HCT116 (cell line): ENCODE results near the gene OR6K2. TPM values are rescaled to one million over a fixed set of nuclear protein-coding genes. Genes with fewer than 3 reads are reported as not detected.

Experiments used
- ATAC-seq: fragments of 200-7000 bp; cut with Tn5 transposase; 2 replicates; pipeline ENCODE4 v1.9.1; 2020; ENCODE audit warnings: mild to moderate bottlenecking, moderate library complexity
- BruUV-seq: library from RNA; stranded (reverse); fragments of 400-500 nt; replicated peaks from 2 replicates; lab custom pipeline; 2021; lab: Mats Ljungman, UMichigan
- CTCF ChIA-PET: fragments of 300-600 bp; sonication (Branson Sonifier 250); formaldehyde crosslinking; loops from one replicate; lab custom pipeline; 2021; ENCODE audit warnings: antibody characterized with exemption; lab: Charles Lee
- POLR2A ChIA-PET: fragments of 300-600, 350-600 bp; sonication (Branson Sonifier 250); formaldehyde crosslinking; loops from one replicate; lab custom pipeline; 2021; ENCODE audit warnings: antibody characterized with exemption; lab: Charles Lee
- RAD21 ChIA-PET, 2 experiments: fragments of 300-600 bp; sonication (Branson Sonifier 250); formaldehyde crosslinking; loops; one replicate each; lab custom pipeline; 2023; ENCODE audit warnings: low total read pairs in 2 of 2; ENCODE audit not compliant: uncharacterized antibody in 2 of 2, unreplicated experiment in 2 of 2, low non-redundant PET in 1 of 2; lab: Charles Lee
- DNase-seq: peaks from one replicate; pipeline ENCODE4 v3.0.0-alpha.2; 2010; ENCODE audit warnings: low read depth, low spot score
- H2AFZ ChIP-seq: fragments of 200-600 bp; shearing (Covaris generic), sonication (generic); 2 replicates; pipeline ENCODE4 v1.6.1; 2017; ENCODE audit warnings: low read depth, mixed run types, mixed read lengths, antibody characterized with exemption, low read length; ENCODE audit not compliant: poor library complexity, severe bottlenecking
- H3K27ac ChIP-seq: 2 replicates; pipeline ENCODE4 v1.5.1; 2012; ENCODE audit warnings: low read depth, low read length
- H3K27me3 ChIP-seq: fragments of 200-600 bp; sonication (generic); 2 replicates; pipeline ENCODE4 v1.6.1; 2016; ENCODE audit warnings: mixed run types, low read length, mixed read lengths; ENCODE audit not compliant: insufficient read depth
- H3K36me3 ChIP-seq, 2 experiments: fragments of 200-500 bp in 1 of 2; fragments of 200-600 bp in 1 of 2; sonication (Bioruptor generic) in 1 of 2; sonication (generic) in 1 of 2; 2 replicates each; pipeline versions ENCODE4 v1.5.1 to v1.6.1; 2014 to 2016; ENCODE audit warnings: low read length in 2 of 2, inconsistent platforms in 1 of 2, mixed read lengths in 1 of 2, mixed run types in 1 of 2; ENCODE audit not compliant: insufficient read depth in 2 of 2, control insufficient read depth in 1 of 2
- H3K4me1 ChIP-seq, 2 experiments: fragments of 200-600 bp in 1 of 2; sonication (generic) in 1 of 2; 2 replicates each; pipeline versions ENCODE4 v1.5.1 to v1.6.1; 2012 to 2017; ENCODE audit warnings: low read length in 2 of 2, inconsistent platforms in 1 of 2, mild to moderate bottlenecking in 1 of 2, mixed read lengths in 1 of 2, mixed run types in 1 of 2, moderate library complexity in 1 of 2; ENCODE audit not compliant: insufficient read depth in 2 of 2, control insufficient read depth in 1 of 2
- H3K4me2 ChIP-seq: fragments of 200-600 bp; sonication (generic); 2 replicates; pipeline ENCODE4 v1.6.1; 2017; ENCODE audit warnings: mixed run types, low read length, mixed read lengths
- H3K4me3 ChIP-seq, 2 experiments: fragments of 200-600 bp in 1 of 2; sonication (generic) in 1 of 2; replicated peaks in 1 of 2; 2 replicates each; pipeline ENCODE4 v1.5.1; 2011 to 2016; ENCODE audit warnings: low read length in 2 of 2, control low read depth in 1 of 2, low read depth in 1 of 2, mild to moderate bottlenecking in 1 of 2, mixed read lengths in 1 of 2, mixed run types in 1 of 2
- H3K79me2 ChIP-seq: fragments of 200-600 bp; sonication (generic); 2 replicates; pipeline ENCODE4 v1.6.1; 2017; ENCODE audit warnings: mild to moderate bottlenecking, mixed run types, low read length, moderate library complexity, mixed read lengths; ENCODE audit not compliant: insufficient read depth
- H3K9ac ChIP-seq: fragments of 200-600 bp; sonication (generic); 2 replicates; pipeline ENCODE4 v1.6.1; 2016; ENCODE audit warnings: low read length, mixed read lengths
- H3K9me2 ChIP-seq: fragments of 200-600 bp; sonication (generic), shearing (Covaris generic); 2 replicates; pipeline ENCODE4 v1.6.1; 2017; ENCODE audit warnings: mixed run types, mild to moderate bottlenecking, moderate library complexity; ENCODE audit not compliant: insufficient read depth
- H3K9me3 ChIP-seq, 2 experiments: fragments of 200-500 bp in 1 of 2; fragments of 200-600 bp in 1 of 2; sonication (Bioruptor generic) in 1 of 2; sonication (generic) in 1 of 2; 2 replicates each; pipeline ENCODE4 v1.6.1; 2014 to 2017; ENCODE audit warnings: low read length in 2 of 2, mixed read lengths in 2 of 2, inconsistent platforms in 1 of 2, low read depth in 1 of 2, mild to moderate bottlenecking in 1 of 2, mixed run types in 1 of 2, moderate library complexity in 1 of 2; ENCODE audit not compliant: control insufficient read depth in 1 of 2, insufficient read depth in 1 of 2
- H4K20me1 ChIP-seq: fragments of 200-600 bp; sonication (generic), shearing (Covaris generic); 2 replicates; pipeline ENCODE4 v1.6.1; 2017; ENCODE audit warnings: mixed run types, mild to moderate bottlenecking, moderate library complexity; ENCODE audit not compliant: insufficient read depth
- ATF3 ChIP-seq: IDR thresholded peaks from 2 replicates; pipeline ENCODE4 v1.6.1; 2012
- CEBPB ChIP-seq: IDR thresholded peaks from 2 replicates; pipeline ENCODE4 v1.6.1; 2012; ENCODE audit warnings: low read depth
- EGR1 ChIP-seq: IDR thresholded peaks from 2 replicates; pipeline ENCODE4 v1.6.1; 2012; ENCODE audit warnings: low read depth
- ELF1 ChIP-seq: IDR thresholded peaks from 2 replicates; pipeline ENCODE4 v1.6.1; 2012; ENCODE audit warnings: low read depth, borderline replicate concordance
- EZH2 ChIP-seq: fragments of 200-600 bp; sonication (generic); IDR thresholded peaks from 2 replicates; pipeline ENCODE4 v1.6.1; 2017; ENCODE audit warnings: antibody characterized with exemption, mixed run types
- FOSL1 ChIP-seq: IDR thresholded peaks from 2 replicates; pipeline ENCODE4 v1.6.1; 2012; ENCODE audit warnings: low read depth
- POLR2AphosphoS5 ChIP-seq: IDR thresholded peaks from 2 replicates; pipeline ENCODE4 v1.6.1; 2011; ENCODE audit warnings: mild to moderate bottlenecking, low read depth, low read length, moderate library complexity
- RAD21 ChIP-seq: IDR thresholded peaks from 2 replicates; pipeline ENCODE4 v1.6.1; 2012; ENCODE audit warnings: low read depth, mild to moderate bottlenecking
- REST ChIP-seq: IDR thresholded peaks from 2 replicates; pipeline ENCODE4 v1.6.1; 2012; ENCODE audit warnings: low read depth
- SIN3A ChIP-seq: IDR thresholded peaks from 2 replicates; pipeline ENCODE4 v1.6.1; 2012; ENCODE audit warnings: low read depth
- SP1 ChIP-seq: IDR thresholded peaks from 2 replicates; pipeline ENCODE4 v1.6.1; 2012; ENCODE audit warnings: low read depth
- ZBTB33 ChIP-seq: IDR thresholded peaks from 2 replicates; pipeline ENCODE4 v1.6.1; 2011; ENCODE audit warnings: mild to moderate bottlenecking, low read length, moderate library complexity; ENCODE audit not compliant: insufficient replicate concordance; ENCODE audit errors: extremely low read depth
- ZFX ChIP-seq: fragments of 450-650 bp; IDR thresholded peaks from 2 replicates; pipeline ENCODE4 v1.6.1; 2017
- ZNF274 ChIP-seq: fragments of 200-500 bp; sonication (Bioruptor generic); IDR thresholded peaks from 2 replicates; pipeline ENCODE4 v1.6.1; 2014; ENCODE audit warnings: mild to moderate bottlenecking, low read depth, low read length, inconsistent platforms
- intact Hi-C: fragments of 100-400 bp; cut with micrococcal nuclease; formaldehyde crosslinking; loops from 2 replicates; pipeline ENCODE4 v1.10.0; 2022
- total RNA-seq: library from RNA; stranded (reverse); gene quantifications from one replicate; pipeline ENCODE4 v1.2.1, GENCODE V29; 2021; ENCODE audit not compliant: unreplicated experiment

Gene OR6K2
- total RNA-seq, 1 experiment from 2014 or later = not detected

GRCh38 chr1:158716335-158716734, 15.9 kb upstream of the OR6K2 start:
- Histone ChIP-seq H3K4me3 (no peak overlapping the region), H3K36me3 (no peaks in the 10 kb centered on the region), H3K9ac (no peak overlapping the region), H4K20me1 (no peaks in the 10 kb centered on the region), H3K4me1 (no peaks in the 10 kb centered on the region), H3K9me2 (no peaks in the 10 kb centered on the region), H3K27ac (no peak overlapping the region), H3K79me2 (no peaks in the 10 kb centered on the region), H3K27me3 (no peaks in the 10 kb centered on the region), H3K9me3 (no peaks in the 10 kb centered on the region; a peak in 1 of 4 replicates), H3K4me2 (no peak overlapping the region), H2AFZ (no peak overlapping the region)
- DNase-seq (no peak), ATAC-seq (no peak)
- ChIA-PET RAD21 (no interaction called here), CTCF (no interaction called here), POLR2A (no interaction called here)
- TF ChIP-seq POLR2AphosphoS5 (no peak), EGR1 (no peak), ZNF274 (no peak), REST (no peak), ZFX (no peak), EZH2 (no peak), FOSL1 (no peak), ATF3 (no peak), RAD21 (no peak), SP1 (no peak), ZBTB33 (no peak), SIN3A (no peak), CEBPB (no peak), ELF1 (no peak)
- BruUV-seq = no TSS peak
- intact Hi-C loops = no loop called here
